Measurements from ENCODE around the gene COPS7A.

COPS7A gene

GRCh38 chr12:6747216-6747615 is 23.4 kb downstream of the COPS7A start:
- no peak for TF ChIP-seq CTCF (IDR thresholded peaks at IDR 0.05; ENCODE audit: extremely low read depth, missing control alignments)
- no peak for DNase-seq (ENCODE audit: low spot score)

- no peak for DNase-seq (ENCODE audit: low spot score)
- no peak for TF ChIP-seq CTCF (IDR thresholded peaks at IDR 0.05; ENCODE audit: extremely low read depth, missing control alignments)
Measured at GRCh38 chr12:6748761-6749160, 24.9 kb downstream of the COPS7A start.

- DNase-seq (ENCODE audit: low spot score): no peak
- no peak for TF ChIP-seq CTCF (IDR thresholded peaks at IDR 0.05; ENCODE audit: extremely low read depth, missing control alignments)
Measured at GRCh38 chr12:6750506-6750905, 26.7 kb downstream of the COPS7A start.

- no peak for TF ChIP-seq CTCF (IDR thresholded peaks at IDR 0.05; ENCODE audit: extremely low read depth, missing control alignments)
- no peak for DNase-seq (ENCODE audit: low spot score)
Measured at GRCh38 chr12:6751767-6752166, 27.9 kb downstream of the COPS7A start.

GRCh38 chr12:6752167-6752920 is 28.5 kb downstream of the COPS7A start:
- no peak for DNase-seq (ENCODE audit: low spot score)
- no peak for TF ChIP-seq CTCF (IDR thresholded peaks at IDR 0.05; ENCODE audit: extremely low read depth, missing control alignments)

- peak; percentile 94 for TF ChIP-seq CTCF (IDR thresholded peaks at IDR 0.05; ENCODE audit: extremely low read depth, missing control alignments)
- peak; percentile 98 for DNase-seq (ENCODE audit: low spot score)
Measured at GRCh38 chr12:6752921-6753771, 29.3 kb downstream of the COPS7A start, which contains the start of gene MLF2. TSS of gene MLF2 (minus strand) at chr12:6753141. CDS start at chr12:6752334, 807 bp downstream.

- no peak for TF ChIP-seq CTCF (IDR thresholded peaks at IDR 0.05; ENCODE audit: extremely low read depth, missing control alignments)
- no peak for DNase-seq (ENCODE audit: low spot score)
Measured at GRCh38 chr12:6753772-6754356, 30.0 kb downstream of the COPS7A start.

Measured in GM20000 (cell line).